HTERT RPE-1 (cell line): ENCODE measurements around the gene LBP.
"Not testable (repeated sequence)": the region's sequence is repeated elsewhere in the genome, so short reads cannot be mapped to it uniquely, and the experiment has no call there.

Experiments used
- in situ Hi-C: fragments of 300-500 bp; cut with MboI; formaldehyde crosslinking; loops from 4 replicates; pipeline ENCODE4 v1.14.3; 2020; ENCODE audit warnings: low sequenced_read_pairs

The LBP gene

GRCh38 chr20:38320221-38320620, 26.1 kb upstream of the LBP start:
- in situ Hi-C loops: no loop called here

GRCh38 chr20:38321959-38322598, 24.2 kb upstream of the LBP start:
- in situ Hi-C loops: no loop called here

GRCh38 chr20:38324159-38324558, 22.1 kb upstream of the LBP start:
- in situ Hi-C loops: no loop called here

- in situ Hi-C loops: no loop called here
Observed at GRCh38 chr20:38325167-38325566, 21.1 kb upstream of the LBP start.

GRCh38 chr20:38325905-38326304, 20.4 kb upstream of the LBP start:
- in situ Hi-C loops: no loop called here

GRCh38 chr20:38326309-38326708, 20.0 kb upstream of the LBP start:
- in situ Hi-C loops: no loop called here

- in situ Hi-C loops: no loop called here
Observed at GRCh38 chr20:38330638-38331037, 15.6 kb upstream of the LBP start.

GRCh38 chr20:38331245-38331644, 15.0 kb upstream of the LBP start:
- in situ Hi-C loops: no loop called here

- in situ Hi-C loops: no loop called here
Observed at GRCh38 chr20:38331814-38332213, 14.5 kb upstream of the LBP start.

GRCh38 chr20:38334016-38334415, 12.3 kb upstream of the LBP start:
- in situ Hi-C loops: no loop called here

GRCh38 chr20:38336726-38337125, 9.6 kb upstream of the LBP start:
- in situ Hi-C loops: no loop called here

- in situ Hi-C loops: no loop called here
Observed at GRCh38 chr20:38337561-38338140, 8.6 kb upstream of the LBP start.

GRCh38 chr20:38338849-38339520, 7.3 kb upstream of the LBP start:
- in situ Hi-C loops: no loop called here

- in situ Hi-C loops: not testable (repeated sequence)
Observed at GRCh38 chr20:38339521-38339896, 6.8 kb upstream of the LBP start.

- in situ Hi-C loops: no loop called here
Observed at GRCh38 chr20:38339997-38340396, 6.3 kb upstream of the LBP start.

- in situ Hi-C loops: no loop called here
Observed at GRCh38 chr20:38340693-38341092, 5.6 kb upstream of the LBP start.

- in situ Hi-C loops: no loop called here
Observed at GRCh38 chr20:38342216-38342615, 4.1 kb upstream of the LBP start.

- in situ Hi-C loops: no loop called here
Observed at GRCh38 chr20:38342713-38343310, 3.5 kb upstream of the LBP start.

- in situ Hi-C loops: no loop called here
Observed at GRCh38 chr20:38343311-38344106, 2.8 kb upstream of the LBP start.

- in situ Hi-C loops: no loop called here
Observed at GRCh38 chr20:38344107-38344701, 2.1 kb upstream of the LBP start.

GRCh38 chr20:38345643-38346042, 639 bp upstream of the LBP start:
- in situ Hi-C loops: no loop called here
